GM19455 (cell line): ENCODE data around the gene DOCK6.

Experiments
- ATAC-seq: cut with Tn5 transposase; IDR thresholded peaks from one replicate; pipeline ENCODE4 v1.9.1; 2021; ENCODE audit not compliant: unreplicated experiment

DOCK6 gene

GRCh38 chr19:11261971-11262839, at the start of gene DOCK6:
TSS of gene DOCK6 (minus strand) at chr19:11262524. CDS start at chr19:11262440, 84 bp downstream.
- no peak for ATAC-seq

- ATAC-seq, result no peak
Measured at GRCh38 chr19:11306337-11306736, 44.0 kb upstream of the DOCK6 start.

- no peak for ATAC-seq
Measured at GRCh38 chr19:11304936-11305335, 42.6 kb upstream of the DOCK6 start.

GRCh38 chr19:11300811-11301120, 38.4 kb upstream of the DOCK6 start:
- ATAC-seq, result no peak

- no peak for ATAC-seq
Measured at GRCh38 chr19:11299946-11300810, 37.9 kb upstream of the DOCK6 start.

DNA sequence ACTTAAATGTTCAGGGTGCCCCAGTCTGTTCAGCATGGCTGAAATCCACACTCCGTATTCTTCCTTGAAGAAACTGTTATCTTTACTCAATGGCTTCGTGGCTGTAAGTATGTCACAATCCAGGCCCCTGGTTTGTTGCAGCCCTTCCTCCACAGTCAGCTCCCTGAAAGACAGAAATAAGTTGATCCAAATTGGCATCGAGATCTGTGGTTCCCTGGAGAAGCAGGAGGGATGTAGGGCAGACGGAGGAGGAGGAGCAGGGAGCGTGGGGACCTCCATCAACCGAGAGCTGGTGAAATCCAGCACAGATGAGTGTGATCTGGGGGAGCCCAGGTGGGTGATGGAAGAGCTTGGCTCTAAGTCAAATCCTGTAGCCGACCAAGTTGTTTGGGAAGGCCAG, 33.9 kb upstream of the DOCK6 start:
- ATAC-seq, result no peak

GRCh38 chr19:11295665-11296245, 33.4 kb upstream of the DOCK6 start, which contains the start of gene TSPAN16:
TSS of gene TSPAN16 (plus strand) at chr19:11296160. CDS start at chr19:11296298, 138 bp downstream.
- no peak for ATAC-seq

- no peak for ATAC-seq
Measured at GRCh38 chr19:11295180-11295579, 32.9 kb upstream of the DOCK6 start.

GRCh38 chr19:11293433-11294389, 31.4 kb upstream of the DOCK6 start:
- no peak for ATAC-seq

DNA sequence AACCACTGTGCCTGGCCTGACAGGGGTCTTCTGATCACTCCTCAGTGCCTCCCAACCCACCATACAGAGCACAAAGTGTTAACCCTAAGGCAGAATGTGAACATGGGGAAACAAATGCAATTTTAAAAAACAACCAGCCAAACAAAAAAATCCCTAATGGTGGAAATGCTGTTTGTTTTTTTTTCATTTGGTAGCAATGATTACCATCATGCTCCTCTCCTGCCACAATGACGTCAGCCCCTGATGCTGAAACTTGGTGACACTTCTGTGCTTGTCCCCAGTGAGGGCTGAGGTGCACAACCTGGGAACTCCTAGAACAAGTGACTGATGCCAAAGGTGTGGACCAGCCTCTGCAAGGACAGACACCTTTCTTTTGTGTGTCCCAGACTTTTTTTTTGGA, 29.7 kb upstream of the DOCK6 start:
- no peak for ATAC-seq

GRCh38 chr19:11291415-11291814, 29.1 kb upstream of the DOCK6 start:
- ATAC-seq, result no peak

DNA sequence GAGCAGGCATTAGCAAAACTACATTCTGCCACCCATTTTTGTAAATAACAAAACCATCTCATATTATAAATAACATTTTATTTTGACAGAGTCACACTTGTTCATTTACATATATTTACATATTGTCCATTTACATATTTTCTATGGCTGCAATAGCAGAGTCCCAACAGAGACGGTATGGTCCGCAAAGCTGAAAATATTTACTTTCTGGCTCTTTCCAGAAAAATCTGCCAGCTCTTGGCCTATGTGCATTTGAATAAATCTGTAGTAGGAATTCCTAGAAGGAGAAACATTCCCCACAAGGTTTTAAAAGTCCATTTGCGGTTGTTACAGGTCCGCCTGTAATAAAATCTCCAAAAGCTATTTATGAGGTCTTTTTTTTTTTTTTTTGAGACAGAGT, 27.9 kb upstream of the DOCK6 start:
- ATAC-seq, result no peak

- no peak for ATAC-seq
Measured at GRCh38 chr19:11288349-11288748, 26.0 kb upstream of the DOCK6 start.

GRCh38 chr19:11286312-11286974, 24.1 kb upstream of the DOCK6 start:
- no peak for ATAC-seq

DNA sequence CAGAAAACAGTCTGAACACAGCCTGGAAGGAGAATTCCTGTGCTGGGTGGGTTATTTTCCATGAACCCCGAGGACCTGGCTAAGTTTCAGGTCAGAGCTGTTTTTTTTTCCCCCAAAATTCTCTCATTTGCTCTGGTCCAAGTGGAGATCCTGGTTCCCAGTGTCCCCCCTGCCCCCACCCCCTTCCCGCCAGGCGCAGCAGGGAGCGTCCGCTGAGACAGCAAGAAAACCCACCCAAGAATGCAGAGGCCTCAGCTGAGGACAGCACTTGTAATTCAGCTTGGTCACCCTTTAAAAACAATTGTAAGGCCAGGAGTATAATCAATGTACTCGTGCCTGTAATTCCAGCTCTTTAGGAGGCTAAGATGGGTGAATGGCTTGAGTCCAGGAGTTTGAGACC, 22.2 kb upstream of the DOCK6 start:
- ATAC-seq, result no peak

DNA sequence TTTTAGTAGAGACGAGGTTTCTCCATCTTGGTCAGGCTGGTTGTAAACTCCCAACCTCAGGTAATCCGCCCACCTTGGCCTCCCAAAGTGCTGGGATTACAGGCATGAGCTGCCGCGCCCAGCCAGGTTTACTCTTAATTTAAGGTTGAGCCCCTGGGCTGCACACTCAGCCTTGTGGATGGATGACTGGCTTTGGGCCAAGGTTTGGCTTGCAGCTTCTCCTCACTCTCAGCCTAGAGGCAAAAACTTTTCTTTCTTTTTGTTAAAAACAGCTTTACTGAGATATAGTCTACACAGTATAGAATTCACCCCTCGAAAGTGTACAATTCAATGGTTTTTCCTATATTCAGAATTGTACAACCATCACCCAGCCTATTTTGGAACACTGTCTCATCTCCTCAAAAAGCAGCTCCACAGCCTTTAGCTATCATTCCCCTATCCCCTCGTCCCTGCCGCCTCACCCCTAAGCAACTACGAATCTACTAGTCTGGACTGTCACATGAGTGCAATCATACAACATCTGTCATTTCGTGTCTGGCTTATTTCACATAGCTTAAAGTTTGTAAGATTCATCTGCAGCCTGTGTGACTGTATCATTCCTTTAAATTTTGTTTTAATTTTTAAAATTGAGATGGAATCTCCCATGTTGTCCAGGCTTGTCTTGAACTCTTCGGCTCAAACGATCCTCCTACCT, 19.2 kb upstream of the DOCK6 start:
- no peak for ATAC-seq

- ATAC-seq, result no peak
Measured at GRCh38 chr19:11279505-11280236, 17.3 kb upstream of the DOCK6 start.

DNA sequence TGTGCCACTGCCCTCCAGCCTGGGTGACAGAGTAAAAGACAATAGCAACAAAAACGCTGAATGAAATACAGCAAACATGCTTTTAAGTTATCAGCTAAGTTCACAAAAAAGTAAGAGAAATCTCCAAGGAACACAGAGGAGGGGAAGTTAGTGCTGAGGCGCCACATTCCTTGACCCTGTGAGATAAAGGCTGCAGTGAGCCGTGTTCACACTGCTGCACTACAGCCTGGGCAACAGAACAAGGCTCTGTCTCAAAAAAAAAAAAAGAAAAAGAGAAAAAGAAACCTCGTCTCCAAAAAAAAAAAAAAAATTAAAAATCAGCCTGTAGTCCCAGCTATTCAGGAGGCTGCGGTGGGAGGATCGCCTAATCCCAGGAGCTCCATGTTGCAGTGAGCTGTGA, 16.3 kb upstream of the DOCK6 start:
- no peak for ATAC-seq
